Smooth muscle cell of trachea (primary cell): ENCODE results near the gene MYBPC3. TPM values are rescaled to one million over a fixed set of nuclear protein-coding genes. Genes with fewer than 3 reads are reported as not detected.

Experiments used
- total RNA-seq: library from RNA; depleted of rRNA; stranded (reverse); fragments of >200 nt; gene quantifications from 2 replicates; pipeline ENCODE4 v1.2.1, GENCODE V29; 2014

MYBPC3 gene
- not detected in 2 replicates for total RNA-seq

GRCh38 chr11:47352556-47352955, at the start of gene MYBPC3:
Gene MYBPC3, minus strand, starts transcription at chr11:47352702. Its CDS starts 55 bp downstream, at chr11:47352647.

DNA sequence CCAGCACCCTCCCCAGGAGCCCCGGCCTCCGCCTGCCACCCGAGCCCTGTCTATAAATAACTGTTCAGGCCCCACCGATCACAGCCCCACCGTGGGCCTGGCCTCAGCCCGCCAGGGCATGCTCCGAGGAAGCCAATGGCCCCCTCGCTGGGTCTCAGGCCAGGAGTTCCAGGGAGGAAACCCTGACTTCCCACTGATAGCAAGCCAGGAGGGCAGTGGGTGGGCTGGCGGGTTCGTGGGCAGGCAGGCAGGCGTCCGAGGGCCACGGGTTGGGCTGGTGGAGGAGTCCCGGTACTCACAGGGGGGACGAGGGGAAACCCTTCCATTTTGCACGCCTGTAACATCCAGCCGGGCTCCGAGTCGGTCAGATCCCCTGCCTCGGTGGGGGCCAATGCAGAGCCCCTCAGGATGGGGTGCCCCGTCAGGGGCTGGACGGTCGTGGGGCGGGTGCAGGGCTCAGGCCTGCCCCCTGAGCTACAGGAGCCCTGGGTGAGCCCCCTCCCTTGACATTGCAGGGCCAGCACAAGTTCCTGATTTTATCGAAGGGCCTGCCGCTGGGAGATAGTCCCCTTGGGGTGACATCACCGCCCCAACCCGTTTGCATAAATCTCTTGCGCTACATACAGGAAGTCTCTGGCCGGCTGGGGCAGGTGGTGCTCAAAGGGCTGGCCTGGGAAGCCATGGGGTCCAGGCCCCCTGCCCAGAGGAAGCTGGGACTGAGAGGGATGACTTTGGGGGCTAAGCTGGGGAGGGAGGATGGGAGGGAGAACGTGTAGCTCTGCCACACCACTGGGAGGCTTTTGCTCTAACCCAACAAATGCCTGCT, 25.7 kb upstream of the MYBPC3 start, which contains the start of gene SPI1:
Gene SPI1, minus strand, starts transcription at position 538 of the 826 bp plus-strand sequence. Its CDS starts 194 bp downstream, at position 344.

Other genes starting within 250 kb of the MYBPC3 start
- gene ARFGAP2, start 175.8 kb downstream of the MYBPC3 start, total RNA-seq: 140 and 178 TPM in 2 replicates
- gene PACSIN3, start 166.3 kb downstream of the MYBPC3 start, total RNA-seq: 31.3 and 34.1 TPM in 2 replicates
- gene DDB2, start 137.7 kb downstream of the MYBPC3 start, total RNA-seq: 55.6 and 61.2 TPM in 2 replicates
- 26.6 and 35.2 TPM in 2 replicates for gene ACP2, start 103.9 kb downstream of the MYBPC3 start, total RNA-seq
- gene NR1H3, start 94.7 kb downstream of the MYBPC3 start, total RNA-seq: 25.9 and 51.8 TPM in 2 replicates
- gene MADD, start 82.6 kb downstream of the MYBPC3 start, total RNA-seq: 17.5 and 19.1 TPM in 2 replicates
- not detected in 2 replicates for gene SPI1, start 25.8 kb upstream of the MYBPC3 start, total RNA-seq
- 84.9 and 147 TPM in 2 replicates for gene SLC39A13, start 55.9 kb upstream of the MYBPC3 start, total RNA-seq
- 121 and 239 TPM in 2 replicates for gene PSMC3, start 73.7 kb upstream of the MYBPC3 start, total RNA-seq
- 0.17 TPM in 1 of 2 replicates, not detected in the other for gene RAPSN, start 96.4 kb upstream of the MYBPC3 start, total RNA-seq
- gene CELF1, start 200.4 kb upstream of the MYBPC3 start, total RNA-seq: 96.9 and 99.4 TPM in 2 replicates
- gene PTPMT1, start 212.9 kb upstream of the MYBPC3 start, total RNA-seq: 69.1 and 79.6 TPM in 2 replicates
- gene KBTBD4, start 226.3 kb upstream of the MYBPC3 start, total RNA-seq: 34.6 and 36.4 TPM in 2 replicates
- gene NDUFS3, start 226.4 kb upstream of the MYBPC3 start, total RNA-seq: 54.7 and 91.9 TPM in 2 replicates
- gene FAM180B, start 234.0 kb upstream of the MYBPC3 start, total RNA-seq: 0.17 TPM in 1 of 2 replicates, not detected in the other
- gene C1QTNF4, start 241.7 kb upstream of the MYBPC3 start, total RNA-seq: 0.15 and 0.17 TPM in 2 replicates